ENCODE results near the gene TMTC1.

- TF ChIP-seq CTCF (IDR thresholded peaks at IDR 0.05) (no peak), POLR2A (IDR thresholded peaks at IDR 0.05) (peak in 1 of 2 donors; percentile 10)
Measured at GRCh38 chr12:29562110-29562804, 221.5 kb downstream of the TMTC1 start.
